ENCODE results near the gene HSD11B2.

The HSD11B2 gene

GRCh38 chr16:67409631-67410030 lies 21.3 kb upstream of the HSD11B2 start:
- H3K4me1 ChIP-seq (ENCODE audit: insufficient read depth, low read length, severe bottlenecking), result no peaks in the 10 kb centered on the region

GRCh38 chr16:67411339-67411738 lies 19.6 kb upstream of the HSD11B2 start:
- Histone ChIP-seq H3K9me3 (ENCODE audit: low read length) (no peaks in the 10 kb centered on the region), H3K4me1 (ENCODE audit: insufficient read depth, low read length, severe bottlenecking) (peaks cover 6% of the 10 kb centered on the region), H3K27me3 (ENCODE audit: insufficient read depth, low read length) (no peaks in the 10 kb centered on the region), H3K9ac (ENCODE audit: low read length) (no peak overlapping the region), H3K79me2 (ENCODE audit: insufficient read depth, low read length) (no peaks in the 10 kb centered on the region), H4K20me1 (ENCODE audit: insufficient read depth, low read length) (no peaks in the 10 kb centered on the region), H3F3A (ENCODE audit: insufficient read depth, low read length) (no peaks in the 10 kb centered on the region), H3K9me2 (ENCODE audit: low read depth, low read length) (no peaks in the 10 kb centered on the region), H3K36me3 (ENCODE audit: insufficient read depth, low read length) (no peaks in the 10 kb centered on the region), H2AFZ (ENCODE audit: low read length) (no peak overlapping the region), H3K4me3 (ENCODE audit: low read depth, low read length, poor library complexity, severe bottlenecking) (no peak overlapping the region), H3K27ac (ENCODE audit: low read depth, low read length, poor library complexity, severe bottlenecking) (no peak overlapping the region), H3K4me2 (ENCODE audit: low read length) (no peak overlapping the region)
- no peak for TF ChIP-seq EZH2 (IDR thresholded peaks at IDR 0.05; ENCODE audit: borderline replicate concordance, low read length)
- no peak for TF ChIP-seq CTCF (IDR thresholded peaks at IDR 0.05; ENCODE audit: low read length)

More at GRCh38 chr16:67409631-67410030, 21.3 kb upstream of the HSD11B2 start:
- no peak overlapping the region for H3K9ac ChIP-seq (ENCODE audit: low read length)
- H3K79me2 ChIP-seq (ENCODE audit: insufficient read depth, low read length), result no peaks in the 10 kb centered on the region
- no peaks in the 10 kb centered on the region for H3F3A ChIP-seq (ENCODE audit: insufficient read depth, low read length)
- no peak overlapping the region for H3K4me2 ChIP-seq (ENCODE audit: low read length)
- H3K36me3 ChIP-seq (ENCODE audit: insufficient read depth, low read length), result no peaks in the 10 kb centered on the region
- no peak overlapping the region for H2AFZ ChIP-seq (ENCODE audit: low read length)
- H4K20me1 ChIP-seq (ENCODE audit: insufficient read depth, low read length), result no peaks in the 10 kb centered on the region
- TF ChIP-seq CTCF (IDR thresholded peaks at IDR 0.05; ENCODE audit: low read length), result no peak
- H3K27me3 ChIP-seq (ENCODE audit: insufficient read depth, low read length), result no peaks in the 10 kb centered on the region
- no peaks in the 10 kb centered on the region for H3K9me3 ChIP-seq (ENCODE audit: low read length)
- no peaks in the 10 kb centered on the region for H3K9me2 ChIP-seq (ENCODE audit: low read depth, low read length)
- no peak overlapping the region for H3K4me3 ChIP-seq (ENCODE audit: low read depth, low read length, poor library complexity, severe bottlenecking)
- no peak overlapping the region for H3K27ac ChIP-seq (ENCODE audit: low read depth, low read length, poor library complexity, severe bottlenecking)

- H3K79me2 ChIP-seq (ENCODE audit: insufficient read depth, low read length), result no peaks in the 10 kb centered on the region
- H3F3A ChIP-seq (ENCODE audit: insufficient read depth, low read length), result no peaks in the 10 kb centered on the region
- no peaks in the 10 kb centered on the region for H3K36me3 ChIP-seq (ENCODE audit: insufficient read depth, low read length)
- H3K4me3 ChIP-seq (ENCODE audit: low read depth, low read length, poor library complexity, severe bottlenecking), result no peak overlapping the region
- H3K9me2 ChIP-seq (ENCODE audit: low read depth, low read length), result no peaks in the 10 kb centered on the region
- peaks cover 5% of the 10 kb centered on the region; the same call in 1 of the 2 replicates for H3K27me3 ChIP-seq (ENCODE audit: insufficient read depth, low read length)
- H3K9ac ChIP-seq (ENCODE audit: low read length), result no peak overlapping the region
- H3K27ac ChIP-seq (ENCODE audit: low read depth, low read length, poor library complexity, severe bottlenecking), result no peak overlapping the region
- no peaks in the 10 kb centered on the region for H4K20me1 ChIP-seq (ENCODE audit: insufficient read depth, low read length)
- no peaks in the 10 kb centered on the region for H3K9me3 ChIP-seq (ENCODE audit: low read length)
- no peak overlapping the region for H2AFZ ChIP-seq (ENCODE audit: low read length)
- H3K4me1 ChIP-seq (ENCODE audit: insufficient read depth, low read length, severe bottlenecking), result peaks cover 10% of the 10 kb centered on the region
- TF ChIP-seq EZH2 (IDR thresholded peaks at IDR 0.05; ENCODE audit: borderline replicate concordance, low read length) (no peak), CTCF (IDR thresholded peaks at IDR 0.05; ENCODE audit: low read length) (no peak)
- no peak overlapping the region for H3K4me2 ChIP-seq (ENCODE audit: low read length)
These were observed 18.6 kb upstream of the HSD11B2 start for GRCh38 chr16:67412294-67412693.
